ENCODE results near the gene CD320. TPM values are rescaled to one million over a fixed set of nuclear protein-coding genes. Genes with fewer than 3 reads are reported as not detected.

CD320 gene
- total and polyA plus RNA-seq, 2 of the 8 experiments (the other 6 are each of a cell fraction or from before 2014, with no cell fraction given) = 80.4 to 157 TPM

- no peak for TF ChIP-seq SIN3A (conservative IDR thresholded peaks at IDR 0.05 in 1 of 2, IDR thresholded peaks at IDR 0.05 in 1 of 2; ENCODE audit: low read depth in 1 of 2, low read length in 2 of 2)
- TF ChIP-seq CBX8 (IDR thresholded peaks at IDR 0.05; ENCODE audit: borderline replicate concordance, low read depth, low read length) = no peak
- TF ChIP-seq E2F6 (IDR thresholded peaks at IDR 0.05) = no peak
- TF ChIP-seq SP4 (IDR thresholded peaks at IDR 0.05; ENCODE audit: low read length) = no peak
- TF ChIP-seq SP2 (IDR thresholded peaks at IDR 0.05; ENCODE audit: low read length) = no peak
- TF ChIP-seq POU5F1 (IDR thresholded peaks at IDR 0.05; ENCODE audit: low read depth, low read length) = no peak
- no peak for TF ChIP-seq KDM1A (IDR thresholded peaks at IDR 0.05; ENCODE audit: borderline replicate concordance, low read length)
- no peak for TF ChIP-seq POLR2AphosphoS5 (IDR thresholded peaks at IDR 0.05; ENCODE audit: low read depth, low read length)
These were observed 45.7 kb downstream of the CD320 start (continued) for GRCh38 chr19:8262431-8262830.

All from H1 (cell line).